Measurements from ENCODE around the gene NANOS2.

DNA sequence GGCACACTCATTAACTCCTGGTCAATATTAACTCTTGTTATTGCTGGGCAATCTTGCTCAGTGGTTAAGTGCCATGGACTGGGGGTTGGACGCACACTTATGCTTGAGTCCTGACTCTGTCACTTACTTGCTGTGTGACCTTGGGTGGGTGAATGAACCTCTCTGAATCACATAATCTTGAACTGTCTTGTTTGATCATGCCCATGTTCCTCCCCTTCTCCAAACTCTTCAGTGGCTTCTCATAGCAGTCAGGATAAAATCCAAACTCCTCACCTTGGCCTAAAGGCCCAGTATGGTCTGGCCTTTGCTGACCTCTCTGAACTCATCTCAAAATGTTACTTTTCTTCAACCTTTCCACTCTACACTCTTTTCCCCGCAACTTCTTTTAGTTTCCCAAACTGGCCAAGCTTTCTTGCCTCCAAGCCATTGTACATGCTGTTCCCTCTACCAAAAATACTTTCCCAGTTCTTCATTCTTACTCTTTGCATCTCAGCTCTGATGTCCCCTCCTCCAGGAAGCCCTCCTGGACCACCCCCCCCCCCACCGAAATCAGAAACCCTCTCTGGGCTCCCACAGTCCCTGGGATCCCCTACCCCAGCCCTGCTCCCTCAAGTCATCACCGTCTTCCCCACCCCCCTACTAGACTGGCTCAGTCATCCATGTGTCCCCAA, 14.5 kb downstream of the NANOS2 start:
- TF ChIP-seq, protein P1, sequence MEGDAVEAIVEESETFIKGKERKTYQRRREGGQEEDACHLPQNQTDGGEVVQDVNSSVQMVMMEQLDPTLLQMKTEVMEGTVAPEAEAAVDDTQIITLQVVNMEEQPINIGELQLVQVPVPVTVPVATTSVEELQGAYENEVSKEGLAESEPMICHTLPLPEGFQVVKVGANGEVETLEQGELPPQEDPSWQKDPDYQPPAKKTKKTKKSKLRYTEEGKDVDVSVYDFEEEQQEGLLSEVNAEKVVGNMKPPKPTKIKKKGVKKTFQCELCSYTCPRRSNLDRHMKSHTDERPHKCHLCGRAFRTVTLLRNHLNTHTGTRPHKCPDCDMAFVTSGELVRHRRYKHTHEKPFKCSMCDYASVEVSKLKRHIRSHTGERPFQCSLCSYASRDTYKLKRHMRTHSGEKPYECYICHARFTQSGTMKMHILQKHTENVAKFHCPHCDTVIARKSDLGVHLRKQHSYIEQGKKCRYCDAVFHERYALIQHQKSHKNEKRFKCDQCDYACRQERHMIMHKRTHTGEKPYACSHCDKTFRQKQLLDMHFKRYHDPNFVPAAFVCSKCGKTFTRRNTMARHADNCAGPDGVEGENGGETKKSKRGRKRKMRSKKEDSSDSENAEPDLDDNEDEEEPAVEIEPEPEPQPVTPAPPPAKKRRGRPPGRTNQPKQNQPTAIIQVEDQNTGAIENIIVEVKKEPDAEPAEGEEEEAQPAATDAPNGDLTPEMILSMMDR (IDR thresholded peaks at IDR 0.05; ENCODE audit: low read depth, low read length, poor library complexity, severe bottlenecking): no peak
- no peak for TF ChIP-seq EZH2phosphoT487 (IDR thresholded peaks at IDR 0.05; ENCODE audit: borderline replicate concordance, low read length)

Measured in DOHH2 (cell line).